CD4-positive, alpha-beta T cell treated with Interleukin-4 for 1 hour (primary cell): ENCODE results near the gene MYPN.
"Not testable (repeated sequence)": the region's sequence is repeated elsewhere in the genome, so short reads cannot be mapped to it uniquely, and the experiment has no call there.

Experiments used
- DNase-seq, 2 donors: peaks; one replicate each; pipeline ENCODE4 v3.0.0-alpha.2; 2020 to 2022

The MYPN gene

DNA sequence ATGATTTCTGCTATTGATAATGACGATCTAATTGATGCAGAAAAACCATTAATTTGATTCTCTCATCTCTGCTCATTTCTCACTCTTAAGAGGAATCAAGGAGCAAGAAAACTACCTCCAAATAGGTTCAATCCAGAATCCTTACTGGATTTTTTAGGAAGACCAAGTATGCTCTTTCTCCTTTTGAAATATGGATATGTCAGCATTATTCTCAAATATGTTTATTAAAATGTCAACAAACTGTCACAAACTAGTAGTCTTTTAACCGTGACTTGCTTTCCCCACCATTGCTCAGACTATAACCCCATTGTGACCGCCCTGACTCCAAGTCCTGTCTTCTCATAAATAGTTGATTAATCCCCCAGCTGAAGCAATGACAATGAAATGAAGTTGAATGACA lies 123.8 kb downstream of the MYPN start:
- no peak for DNase-seq

DNA sequence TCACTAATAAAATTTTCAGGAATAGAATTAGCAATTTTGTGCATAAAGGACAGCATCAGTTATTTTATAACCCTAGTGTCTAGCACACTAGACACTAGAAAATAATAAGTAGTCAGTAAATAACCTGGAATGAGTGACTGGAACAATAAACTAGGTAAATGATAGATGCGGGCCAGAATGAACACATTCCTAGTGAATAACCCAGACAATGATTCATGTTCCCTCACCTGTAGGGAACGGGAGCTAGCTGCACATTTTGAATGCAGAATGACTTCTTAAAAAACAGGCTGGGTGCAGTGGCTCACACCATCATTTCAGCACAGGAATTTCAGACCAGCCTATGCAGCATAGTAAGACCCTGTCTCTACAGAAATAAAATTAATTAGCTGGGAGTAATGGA lies 125.8 kb downstream of the MYPN start:
- no peak for DNase-seq

DNA sequence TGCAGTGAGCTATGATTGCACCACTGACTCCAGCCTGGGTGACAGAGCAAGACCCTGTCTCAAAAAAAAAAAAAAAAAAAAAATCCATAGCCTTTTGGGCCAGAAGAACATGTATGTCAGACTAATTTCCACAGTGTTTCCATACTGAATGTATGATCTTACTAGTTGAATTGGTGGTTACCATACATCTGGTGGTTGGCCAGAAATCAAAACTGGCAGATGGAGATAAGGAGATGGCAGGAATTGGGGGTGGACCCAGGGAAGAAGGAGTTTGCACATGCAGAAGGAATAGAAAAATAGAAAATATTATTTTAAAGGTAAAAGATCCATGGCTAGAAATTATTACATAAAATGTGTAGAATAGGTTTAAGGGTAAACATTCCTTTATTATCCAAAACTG lies 126.3 kb downstream of the MYPN start:
- DNase-seq, result no peak

DNA sequence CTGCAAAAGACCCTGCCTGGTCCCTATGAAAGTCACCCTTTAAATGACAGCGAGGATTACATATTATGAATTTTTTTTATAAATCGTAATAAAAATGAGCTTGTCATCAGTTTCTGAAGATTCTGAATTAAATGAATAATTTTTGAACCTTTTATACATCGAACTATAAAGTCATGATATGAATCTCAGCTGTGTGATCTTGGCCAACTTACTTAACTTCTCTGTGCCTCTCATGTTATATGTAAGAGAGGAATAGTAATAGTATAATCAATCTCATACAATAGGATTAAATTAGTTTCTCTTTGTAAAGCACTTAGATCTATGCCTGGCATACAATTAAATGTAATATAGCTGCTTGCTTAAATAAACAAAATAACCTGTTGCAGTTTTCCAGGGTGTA lies 127.9 kb downstream of the MYPN start:
- no peak for DNase-seq

DNA sequence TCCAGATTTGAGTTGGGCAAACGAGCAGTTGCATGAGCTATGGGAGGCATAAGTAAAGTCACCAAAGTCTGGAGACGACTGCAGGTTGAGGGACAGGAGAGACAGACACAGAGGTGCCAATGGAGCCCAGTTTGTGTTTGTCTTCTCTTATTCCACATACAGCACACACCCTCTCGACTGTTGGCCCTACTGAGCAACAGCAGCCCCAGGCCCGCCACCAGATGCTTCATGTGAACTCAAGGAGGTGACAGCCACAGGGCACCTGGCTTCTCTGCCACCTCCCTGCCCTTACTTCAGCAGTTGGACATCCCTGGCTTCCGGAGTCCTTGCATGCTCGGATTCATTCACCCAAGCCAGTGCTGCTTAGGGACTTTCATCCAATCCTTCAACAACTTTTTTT lies 129.1 kb downstream of the MYPN start:
- DNase-seq, result no peak

DNA sequence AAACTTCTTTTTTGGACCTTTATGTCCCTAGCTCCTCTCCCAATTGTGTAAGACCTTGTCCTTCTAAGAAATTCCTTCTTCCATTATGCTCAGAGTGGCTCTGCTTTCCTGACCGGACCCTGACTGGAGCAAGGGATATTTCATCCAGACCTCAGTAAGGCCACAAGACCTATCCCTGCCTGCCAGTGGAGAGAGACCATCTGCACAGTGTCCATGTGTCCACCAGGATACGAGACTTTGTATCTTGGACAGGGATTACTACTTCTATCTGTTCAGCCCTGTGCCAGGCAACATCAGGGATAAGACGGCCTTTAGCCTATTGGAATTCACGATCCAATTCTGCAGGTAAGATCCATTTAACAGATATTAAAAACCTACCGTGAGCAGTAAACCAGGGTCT lies 129.8 kb downstream of the MYPN start:
- DNase-seq, result no peak

DNA sequence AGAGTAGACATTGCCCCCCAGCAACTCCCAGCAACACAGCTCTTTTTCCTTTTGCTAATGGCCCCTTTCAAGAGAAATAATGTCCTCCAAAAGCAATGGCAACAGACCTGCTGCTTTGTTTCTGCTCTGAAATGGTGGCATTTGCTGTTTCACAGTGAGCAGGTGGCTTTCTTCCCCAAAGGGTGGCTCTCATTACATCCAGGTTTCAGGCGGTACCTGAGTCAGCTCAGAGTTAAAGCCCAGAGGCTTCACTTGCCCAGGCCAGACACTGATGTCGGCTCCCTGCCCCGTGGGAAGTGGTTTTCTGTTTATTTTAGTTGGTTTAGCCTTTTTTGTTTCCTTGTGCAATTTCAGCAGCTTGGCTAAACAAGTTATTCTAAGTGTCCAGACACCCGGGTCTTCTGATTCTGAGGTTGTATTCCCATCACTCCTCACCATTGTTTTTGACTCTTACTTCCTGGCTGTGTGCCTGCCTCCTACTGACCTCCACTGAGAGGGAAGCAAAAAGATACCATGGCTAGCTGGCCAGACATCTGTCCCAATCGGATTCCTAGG lies 130.4 kb downstream of the MYPN start:
- DNase-seq, result no peak

DNA sequence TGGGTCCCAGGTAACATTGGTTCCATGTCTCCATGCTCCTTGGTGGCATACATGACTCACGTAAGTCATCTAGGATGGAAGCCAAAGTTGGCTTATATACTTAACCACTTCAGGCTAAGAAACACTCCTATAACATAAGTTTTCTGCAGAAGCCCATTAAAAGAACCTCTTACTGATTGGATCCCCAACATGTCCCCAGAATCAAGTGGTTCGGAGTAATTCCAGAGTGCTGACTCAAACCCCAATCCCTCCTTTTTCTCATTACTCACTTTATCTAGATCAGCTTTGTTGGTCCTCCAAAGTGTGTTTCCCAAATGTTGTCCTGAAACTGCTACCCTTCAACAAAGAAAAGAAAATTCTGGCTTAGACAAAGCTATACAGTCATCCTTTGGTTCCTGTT lies 132.8 kb downstream of the MYPN start:
- DNase-seq, result no peak

DNA sequence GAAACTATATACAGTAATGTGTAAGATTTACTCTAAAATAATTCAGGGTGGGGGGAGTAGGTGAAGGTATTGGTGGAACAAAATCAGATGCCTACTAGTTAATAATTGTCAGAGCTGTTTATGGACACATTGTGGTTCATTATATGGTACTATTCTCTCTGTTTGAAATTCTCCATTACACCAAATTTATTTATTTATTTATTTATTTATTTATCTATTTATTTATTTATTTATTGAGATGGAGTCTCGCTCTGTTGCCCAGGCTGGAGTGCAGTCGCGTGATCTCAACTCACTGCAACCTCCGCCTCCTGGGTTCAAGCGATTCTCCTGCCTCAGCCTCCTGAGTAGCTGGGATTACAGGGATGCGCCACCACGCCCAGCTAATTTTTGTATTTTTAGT lies 137.1 kb downstream of the MYPN start:
- not testable (repeated sequence) for DNase-seq

DNA sequence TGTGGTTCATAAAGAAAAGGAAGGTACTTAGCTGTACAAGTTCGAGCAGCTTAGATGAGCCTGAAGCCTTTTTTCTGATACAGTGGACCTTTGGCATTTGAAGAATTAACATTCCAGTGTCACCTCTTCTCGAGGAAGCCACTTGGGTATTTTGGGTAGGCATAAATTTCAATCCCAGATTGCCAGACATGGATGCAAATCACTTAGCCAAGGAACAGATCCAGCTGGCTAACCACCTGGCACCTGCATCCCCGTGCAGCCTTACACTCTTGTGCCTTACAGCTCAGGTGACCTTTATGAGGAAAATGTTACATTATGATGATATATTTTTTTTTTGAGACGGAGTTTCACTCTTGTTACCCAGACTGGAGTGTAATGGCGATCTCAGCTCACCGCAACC lies 138.6 kb downstream of the MYPN start:
- DNase-seq, result no peak

DNA sequence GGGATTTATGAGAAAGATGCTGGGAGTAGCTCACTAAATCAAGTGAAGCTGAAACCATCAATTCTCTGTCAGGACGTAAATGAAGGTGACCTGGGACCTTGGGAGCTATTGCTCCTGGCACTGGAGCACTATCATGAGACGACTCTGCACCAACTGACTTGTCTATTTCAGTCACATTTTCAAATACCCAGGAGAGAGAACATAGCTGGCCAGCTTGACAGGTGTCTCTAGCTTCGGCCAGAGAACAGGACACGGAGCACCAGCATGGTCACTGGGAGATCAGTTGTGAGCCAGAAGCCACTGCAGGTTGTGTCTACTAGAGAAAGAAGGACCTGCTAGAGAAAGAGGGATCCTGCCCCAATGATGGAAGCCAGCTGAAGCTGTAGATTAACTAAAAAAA lies 140.0 kb downstream of the MYPN start:
- DNase-seq, result no peak

DNA sequence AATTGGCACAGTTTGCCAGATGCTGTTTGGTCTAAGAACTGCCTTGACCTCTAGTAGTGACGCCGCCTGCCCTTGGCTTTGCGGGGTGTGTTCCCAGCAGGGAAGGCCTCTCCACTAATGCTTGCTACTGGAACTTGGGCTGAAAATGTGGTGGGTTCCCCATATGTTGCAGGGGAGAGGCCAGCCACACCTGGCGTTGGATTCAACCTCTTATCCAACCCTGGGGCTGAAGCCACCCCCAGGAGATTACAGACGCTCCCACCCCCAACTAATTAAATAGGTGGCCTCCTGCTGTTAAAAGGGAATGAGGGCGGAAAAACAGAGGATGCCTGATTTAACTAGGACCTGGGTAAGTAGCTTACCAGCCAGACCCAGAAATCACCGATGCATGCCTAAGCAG lies 141.9 kb downstream of the MYPN start:
- no peak for DNase-seq

DNA sequence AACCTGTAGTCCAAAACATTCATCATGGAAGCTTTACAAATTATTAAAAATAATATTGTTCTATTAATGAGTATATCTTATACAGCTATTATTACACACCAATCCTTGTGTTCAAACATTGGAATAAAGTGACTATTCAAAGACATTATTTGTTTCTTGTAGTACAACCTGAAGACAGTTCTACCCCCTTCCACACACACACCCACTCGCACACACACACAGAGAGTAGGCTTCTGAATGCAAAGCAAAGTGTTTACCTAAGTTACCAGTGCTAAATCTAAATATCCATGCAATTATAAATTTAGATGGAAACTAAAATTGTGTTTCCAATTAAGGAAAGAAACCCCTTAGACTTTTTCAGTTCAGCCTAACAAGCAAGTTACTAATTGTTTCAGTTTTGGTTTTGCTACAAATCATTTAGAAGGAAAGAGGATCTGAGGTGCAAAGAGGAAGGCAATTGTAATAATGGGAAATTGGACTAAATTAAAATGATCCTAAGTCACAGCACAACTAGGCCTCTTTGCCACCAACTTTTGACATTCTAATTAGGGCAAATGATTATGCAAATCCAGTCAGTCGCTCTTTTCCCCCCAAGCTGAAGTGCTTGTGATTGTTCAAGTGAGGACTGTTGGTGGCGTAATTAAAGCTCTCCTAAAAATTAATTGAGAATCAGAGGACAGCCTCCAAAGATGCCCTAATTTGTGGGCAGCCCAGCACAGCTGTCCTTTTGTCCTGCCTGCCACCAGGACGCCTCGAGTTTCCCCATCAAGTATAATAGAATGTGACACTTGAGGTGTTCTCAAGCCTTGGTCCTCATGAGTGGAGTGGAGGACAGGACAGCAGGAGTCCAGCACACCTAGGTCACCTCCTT lies 142.6 kb downstream of the MYPN start:
- DNase-seq, result no peak

DNA sequence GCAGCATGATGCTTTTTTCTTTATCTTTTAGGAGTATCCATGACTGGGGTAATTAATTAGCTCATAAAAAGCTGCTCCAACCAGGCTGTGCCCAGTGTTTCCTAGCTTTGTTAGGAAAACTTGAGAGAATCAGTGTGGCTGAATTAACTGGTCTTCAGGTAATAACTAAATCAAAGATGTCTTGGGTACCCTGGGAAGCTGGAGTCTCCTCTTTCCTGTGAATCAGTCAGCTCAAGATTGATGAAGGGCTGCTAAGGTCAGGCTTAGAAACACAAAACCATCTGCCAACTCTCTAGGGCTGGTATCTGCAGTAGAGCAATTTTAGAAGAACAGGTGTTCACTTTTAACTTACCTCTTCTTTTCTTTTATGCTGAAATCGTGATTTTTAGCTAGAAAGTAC lies 144.1 kb downstream of the MYPN start:
- DNase-seq, result no peak

DNA sequence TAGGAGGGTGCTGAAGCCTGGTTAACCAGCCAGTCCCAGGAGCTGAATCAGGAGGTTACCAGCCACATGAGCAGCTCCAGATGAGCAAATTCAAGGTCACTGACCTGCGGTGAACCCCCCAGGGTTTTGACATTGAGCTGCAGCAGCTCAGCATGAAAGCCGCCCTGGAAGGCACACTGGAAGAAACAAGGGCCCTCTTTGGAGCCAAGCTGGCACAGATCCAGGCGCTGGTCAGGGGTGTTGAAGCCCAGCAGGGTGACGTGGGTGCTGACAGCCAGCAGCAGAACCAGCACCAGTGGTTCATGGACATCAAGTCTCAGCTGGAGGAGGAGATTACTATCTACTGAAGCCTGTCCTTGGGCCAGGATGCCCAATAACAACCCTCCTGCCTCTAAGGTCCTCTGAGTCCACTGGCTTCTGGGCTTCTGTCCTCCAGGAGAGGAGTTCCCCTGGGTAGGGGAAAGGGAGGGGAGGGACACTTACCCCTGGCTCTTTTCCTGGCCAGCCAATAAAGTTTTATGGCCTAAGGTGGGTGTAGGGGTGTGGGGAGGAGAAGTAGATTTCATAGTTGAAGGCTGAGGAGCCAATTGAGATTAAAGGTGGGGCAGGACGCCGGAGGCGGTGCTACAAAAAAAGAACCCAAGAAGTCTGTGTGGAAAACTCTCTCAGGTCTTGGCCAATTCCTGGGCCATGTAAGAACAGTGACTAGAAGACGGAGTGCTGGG lies 152.0 kb downstream of the MYPN start:
- no peak for DNase-seq
